ENCODE measurements around the gene DDX20.

- TF ChIP-seq CTCF (IDR thresholded peaks at IDR 0.05) (no peak), POLR2A (IDR thresholded peaks at IDR 0.05) (no peak)
Measured at GRCh38 chr1:111803951-111804350, 48.2 kb downstream of the DDX20 start.

Data from thyroid gland (tissue), 4 donors.